Memory B cell (primary cell): Measurements from ENCODE around the gene SPTBN1.
A peak's percentile ranks its signal among the peaks of the same experiment; 100 is the strongest.

Source experiments
- ATAC-seq: fragments of 150-1000 bp; cut with Tn5 transposase; 2 replicates; pipeline ENCODE4 v1.10.0; 2021; ENCODE audit warnings: low read depth, mild to moderate bottlenecking, moderate library complexity
- DNase-seq, 2 donors: peaks; one replicate each; pipeline ENCODE4 v3.0.0; 2022; ENCODE audit warnings: low spot score in 2 of 2
- H3K27ac Mint-ChIP-seq: one replicate; pipeline ENCODE4 v1.8.0; 2022; ENCODE audit warnings: mild to moderate bottlenecking, moderate library complexity, mixed read lengths
- H3K27me3 Mint-ChIP-seq: one replicate; pipeline ENCODE4 v1.8.0; 2022; ENCODE audit warnings: mixed read lengths
- H3K36me3 Mint-ChIP-seq: one replicate; pipeline ENCODE4 v1.8.0; 2022; ENCODE audit warnings: mild to moderate bottlenecking, mixed read lengths
- H3K4me1 Mint-ChIP-seq: one replicate; pipeline ENCODE4 v1.8.0; 2022; ENCODE audit warnings: mixed read lengths
- H3K4me3 Mint-ChIP-seq: one replicate; pipeline ENCODE4 v1.8.0; 2022; ENCODE audit warnings: mild to moderate bottlenecking, moderate library complexity, mixed read lengths
- H3K9me3 Mint-ChIP-seq: one replicate; pipeline ENCODE4 v1.8.0; 2022; ENCODE audit warnings: mixed read lengths

Gene SPTBN1

GRCh38 chr2:54650612-54651011 is 194.5 kb downstream of the SPTBN1 start:
- no peaks in the 10 kb centered on the region for H3K27me3 Mint-ChIP-seq
- DNase-seq (no peak), ATAC-seq (no peak)
- H3K4me1 Mint-ChIP-seq: peaks cover 2% of the 10 kb centered on the region
- no peak overlapping the region for H3K27ac Mint-ChIP-seq
- peaks cover 52% of the 10 kb centered on the region for H3K36me3 Mint-ChIP-seq
- no peaks in the 10 kb centered on the region for H3K9me3 Mint-ChIP-seq
- no peak overlapping the region for H3K4me3 Mint-ChIP-seq

GRCh38 chr2:54651291-54651690 is 195.2 kb downstream of the SPTBN1 start:
- Mint-ChIP-seq H3K27ac (no peak overlapping the region), H3K36me3 (peaks cover 51% of the 10 kb centered on the region), H3K4me3 (no peak overlapping the region), H3K4me1 (peaks cover 2% of the 10 kb centered on the region), H3K27me3 (no peaks in the 10 kb centered on the region), H3K9me3 (no peaks in the 10 kb centered on the region)
- ATAC-seq (no peak), DNase-seq (no peak)

GRCh38 chr2:54652540-54652939 is 196.4 kb downstream of the SPTBN1 start:
- Mint-ChIP-seq H3K27ac (no peak overlapping the region), H3K4me3 (no peak overlapping the region), H3K27me3 (no peaks in the 10 kb centered on the region), H3K4me1 (peaks cover 2% of the 10 kb centered on the region), H3K9me3 (no peaks in the 10 kb centered on the region), H3K36me3 (peaks cover 41% of the 10 kb centered on the region)
- ATAC-seq: no peak
- DNase-seq: no peak

GRCh38 chr2:54653572-54654204 is 197.6 kb downstream of the SPTBN1 start:
- Mint-ChIP-seq H3K36me3 (peaks cover 33% of the 10 kb centered on the region), H3K27ac (no peak overlapping the region), H3K4me3 (no peak overlapping the region), H3K4me1 (peaks cover 4% of the 10 kb centered on the region), H3K27me3 (no peaks in the 10 kb centered on the region), H3K9me3 (no peaks in the 10 kb centered on the region)
- ATAC-seq (no peak), DNase-seq (no peak)

- Mint-ChIP-seq H3K4me3 (no peak overlapping the region), H3K9me3 (no peaks in the 10 kb centered on the region), H3K27me3 (no peaks in the 10 kb centered on the region), H3K4me1 (peaks cover 4% of the 10 kb centered on the region), H3K27ac (peak overlapping the region; percentile 60), H3K36me3 (peaks cover 35% of the 10 kb centered on the region)
- ATAC-seq: no peak
- no peak for DNase-seq
Measured at GRCh38 chr2:54655046-54655809, 199.1 kb downstream of the SPTBN1 start.

GRCh38 chr2:54656863-54657262 is 200.7 kb downstream of the SPTBN1 start:
- H3K4me3 Mint-ChIP-seq: no peak overlapping the region
- peaks cover 4% of the 10 kb centered on the region for H3K4me1 Mint-ChIP-seq
- no peaks in the 10 kb centered on the region for H3K9me3 Mint-ChIP-seq
- H3K36me3 Mint-ChIP-seq: peaks cover 39% of the 10 kb centered on the region
- H3K27ac Mint-ChIP-seq: no peak overlapping the region
- no peaks in the 10 kb centered on the region for H3K27me3 Mint-ChIP-seq
- DNase-seq (no peak), ATAC-seq (no peak)

GRCh38 chr2:54657664-54658083 is 201.5 kb downstream of the SPTBN1 start:
- DNase-seq (peak; percentile 11 to 23), ATAC-seq (peak; percentile 54)
- peaks cover 38% of the 10 kb centered on the region for H3K36me3 Mint-ChIP-seq
- no peak overlapping the region for H3K27ac Mint-ChIP-seq
- no peaks in the 10 kb centered on the region for H3K27me3 Mint-ChIP-seq
- no peaks in the 10 kb centered on the region for H3K9me3 Mint-ChIP-seq
- H3K4me3 Mint-ChIP-seq: no peak overlapping the region
- peaks cover 2% of the 10 kb centered on the region for H3K4me1 Mint-ChIP-seq

GRCh38 chr2:54658564-54659071 is 202.5 kb downstream of the SPTBN1 start:
- peaks cover 39% of the 10 kb centered on the region for H3K36me3 Mint-ChIP-seq
- H3K4me1 Mint-ChIP-seq: peaks cover 2% of the 10 kb centered on the region
- ATAC-seq (no peak), DNase-seq (no peak)
- peak overlapping the region; percentile 62 for H3K27ac Mint-ChIP-seq
- H3K4me3 Mint-ChIP-seq: no peak overlapping the region
- no peaks in the 10 kb centered on the region for H3K27me3 Mint-ChIP-seq
- H3K9me3 Mint-ChIP-seq: no peaks in the 10 kb centered on the region

- no peak for DNase-seq
- ATAC-seq: no peak
- Mint-ChIP-seq H3K27ac (peak overlapping the region; percentile 87), H3K36me3 (peaks cover 42% of the 10 kb centered on the region), H3K4me1 (peaks cover 2% of the 10 kb centered on the region), H3K4me3 (no peak overlapping the region), H3K9me3 (no peaks in the 10 kb centered on the region), H3K27me3 (no peaks in the 10 kb centered on the region)
Measured at GRCh38 chr2:54659527-54659926, 203.4 kb downstream of the SPTBN1 start.

GRCh38 chr2:54660752-54661151 is 204.6 kb downstream of the SPTBN1 start:
- Mint-ChIP-seq H3K9me3 (no peaks in the 10 kb centered on the region), H3K27me3 (no peaks in the 10 kb centered on the region), H3K36me3 (peaks cover 39% of the 10 kb centered on the region), H3K4me3 (no peak overlapping the region), H3K27ac (no peak overlapping the region), H3K4me1 (peaks cover 6% of the 10 kb centered on the region)
- no peak for DNase-seq
- no peak for ATAC-seq

- H3K27me3 Mint-ChIP-seq: no peaks in the 10 kb centered on the region
- H3K36me3 Mint-ChIP-seq: peaks cover 43% of the 10 kb centered on the region
- no peak for ATAC-seq
- no peak for DNase-seq
- H3K4me3 Mint-ChIP-seq: no peak overlapping the region
- peak overlapping the region; percentile 62 for H3K27ac Mint-ChIP-seq
- no peaks in the 10 kb centered on the region for H3K9me3 Mint-ChIP-seq
- peaks cover 4% of the 10 kb centered on the region for H3K4me1 Mint-ChIP-seq
Measured at GRCh38 chr2:54663424-54664030, 207.4 kb downstream of the SPTBN1 start.

GRCh38 chr2:54664238-54664786 is 208.2 kb downstream of the SPTBN1 start:
- H3K27ac Mint-ChIP-seq: peak overlapping the region; percentile 58
- DNase-seq (no peak), ATAC-seq (no peak)
- no peaks in the 10 kb centered on the region for H3K27me3 Mint-ChIP-seq
- peaks cover 43% of the 10 kb centered on the region for H3K36me3 Mint-ChIP-seq
- no peak overlapping the region for H3K4me3 Mint-ChIP-seq
- peaks cover 4% of the 10 kb centered on the region for H3K4me1 Mint-ChIP-seq
- no peaks in the 10 kb centered on the region for H3K9me3 Mint-ChIP-seq

- peaks cover 40% of the 10 kb centered on the region for H3K36me3 Mint-ChIP-seq
- H3K27me3 Mint-ChIP-seq: no peaks in the 10 kb centered on the region
- peaks cover 4% of the 10 kb centered on the region for H3K4me1 Mint-ChIP-seq
- peak; percentile 20 to 48 for DNase-seq
- no peaks in the 10 kb centered on the region for H3K9me3 Mint-ChIP-seq
- H3K27ac Mint-ChIP-seq: peak overlapping the region; percentile 58
- peak; percentile 73 for ATAC-seq
- no peak overlapping the region for H3K4me3 Mint-ChIP-seq
Measured at GRCh38 chr2:54665436-54665856, 209.3 kb downstream of the SPTBN1 start.

GRCh38 chr2:54666131-54666633 is 210.1 kb downstream of the SPTBN1 start:
- no peak overlapping the region for H3K4me3 Mint-ChIP-seq
- peaks cover 43% of the 10 kb centered on the region for H3K36me3 Mint-ChIP-seq
- ATAC-seq: no peak
- peak overlapping the region; percentile 41 for H3K27ac Mint-ChIP-seq
- no peaks in the 10 kb centered on the region for H3K27me3 Mint-ChIP-seq
- H3K9me3 Mint-ChIP-seq: no peaks in the 10 kb centered on the region
- H3K4me1 Mint-ChIP-seq: peaks cover 4% of the 10 kb centered on the region
- DNase-seq: no peak
